ENCODE data around the gene SKAP1.
"Not testable (repeated sequence)": the region's sequence is repeated elsewhere in the genome, so short reads cannot be mapped to it uniquely, and the experiment has no call there.

SKAP1 gene

DNA sequence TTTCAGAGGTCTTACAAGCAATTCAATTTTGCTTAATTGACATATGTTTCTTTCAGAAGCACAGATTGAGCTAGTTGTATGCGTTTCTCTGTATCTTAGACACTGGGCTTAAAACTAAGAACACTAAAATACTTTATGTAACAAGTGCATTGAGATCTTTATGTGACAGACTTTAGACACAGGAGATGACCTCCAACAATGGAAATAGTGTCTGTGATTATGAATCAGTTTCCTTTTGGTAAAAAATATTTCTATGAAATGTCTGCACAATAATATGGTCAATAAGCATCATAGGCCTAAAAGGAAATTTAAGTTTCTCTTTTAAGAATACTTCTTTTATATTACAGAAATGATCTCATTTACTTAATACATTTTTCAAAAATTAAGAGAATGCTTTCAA is 153.2 kb downstream of the SKAP1 start:
- DNase-seq = no peak

GRCh38 chr17:48270899-48271298 is 159.1 kb downstream of the SKAP1 start:
- DNase-seq = no peak

DNA sequence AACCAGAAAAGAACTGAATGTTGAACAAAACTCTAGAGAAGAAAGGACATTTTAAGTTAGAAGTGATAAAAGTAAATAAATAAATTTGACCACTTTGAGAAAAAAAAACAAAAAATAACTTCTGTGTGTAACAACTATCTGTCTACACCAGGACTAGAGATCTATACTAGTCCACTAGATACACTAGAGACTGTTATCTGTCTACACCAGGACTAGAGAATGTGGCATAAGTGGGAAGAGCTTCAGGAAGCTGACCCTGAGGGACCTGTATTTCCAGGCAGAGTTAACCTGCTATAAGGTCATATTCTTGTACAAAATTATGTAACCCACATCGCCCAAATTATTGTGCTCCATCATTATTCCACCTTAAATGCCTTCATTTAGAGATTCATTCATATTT is 160.8 kb downstream of the SKAP1 start:
- DNase-seq = no peak

GRCh38 chr17:48263731-48264035 is 166.3 kb downstream of the SKAP1 start:
- no peak for DNase-seq

GRCh38 chr17:48262982-48263730 is 166.9 kb downstream of the SKAP1 start:
- no peak for DNase-seq

DNA sequence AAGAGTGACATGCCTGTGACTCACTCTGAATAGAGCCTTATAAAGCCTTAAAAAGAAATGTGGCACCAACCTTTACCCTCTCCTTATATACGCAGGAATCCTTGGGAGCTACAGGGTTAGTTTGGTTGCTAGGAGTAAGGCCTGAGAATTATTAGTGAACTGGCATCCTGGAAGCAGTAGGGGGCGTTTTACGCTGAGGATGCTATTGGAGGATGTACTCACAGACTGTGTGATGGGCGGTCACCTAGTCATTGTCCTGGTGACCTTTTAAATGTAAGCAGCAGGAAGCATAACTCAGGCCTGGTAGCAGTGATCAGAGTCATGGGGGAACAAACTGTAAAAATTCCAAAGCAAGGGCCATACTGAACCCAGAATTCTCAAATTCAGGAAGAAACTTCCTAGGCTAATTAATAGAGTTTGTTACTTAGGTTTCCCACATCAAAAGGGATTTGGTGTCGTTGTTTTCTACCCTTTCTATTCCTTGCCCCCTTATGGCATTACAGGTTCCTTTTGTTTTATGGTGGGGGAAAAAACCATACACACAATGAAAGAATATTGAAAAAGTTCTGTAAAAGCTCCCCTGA is 168.6 kb downstream of the SKAP1 start:
- DNase-seq = no peak

DNA sequence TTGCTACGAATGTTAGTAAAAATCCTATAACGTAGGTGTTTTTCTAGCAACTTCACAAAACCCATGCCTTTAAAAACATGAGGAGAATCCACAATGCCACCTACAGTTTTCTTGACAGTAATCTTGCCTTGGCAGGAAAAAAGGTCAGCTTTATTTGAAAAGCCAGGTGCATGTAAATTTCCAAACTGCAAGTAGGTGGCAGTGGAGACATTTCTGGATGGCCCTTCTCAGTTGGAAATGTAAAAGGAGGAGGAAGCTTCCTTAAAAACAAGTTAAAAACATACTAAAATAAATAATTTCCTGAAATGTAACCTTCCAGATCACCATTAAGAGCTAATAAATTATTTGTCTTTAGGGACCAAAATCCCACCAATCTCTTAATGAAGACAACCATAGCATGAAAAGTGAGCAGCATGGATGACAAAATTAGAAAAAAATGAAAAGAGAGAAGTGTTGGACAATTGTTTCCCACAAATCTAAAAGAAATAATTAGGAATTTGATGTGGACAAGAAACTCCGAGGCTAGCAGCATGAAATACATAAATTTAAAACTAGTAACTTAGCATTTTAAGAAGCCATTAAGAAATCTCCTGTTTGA is 170.2 kb downstream of the SKAP1 start:
- DNase-seq = no peak

GRCh38 chr17:48258331-48258730 is 171.7 kb downstream of the SKAP1 start:
- DNase-seq = no peak

- DNase-seq = no peak
These were observed 174.3 kb downstream of the SKAP1 start for GRCh38 chr17:48255759-48256158.

- no peak for DNase-seq
These were observed 175.1 kb downstream of the SKAP1 start for GRCh38 chr17:48254896-48255295.

- DNase-seq = no peak
These were observed 176.0 kb downstream of the SKAP1 start for GRCh38 chr17:48253975-48254374.

- DNase-seq = no peak
These were observed 178.1 kb downstream of the SKAP1 start for GRCh38 chr17:48251950-48252349.

- no peak for DNase-seq
These were observed 179.1 kb downstream of the SKAP1 start for GRCh38 chr17:48250949-48251348.

- DNase-seq = not testable (repeated sequence)
These were observed 180.0 kb downstream of the SKAP1 start for GRCh38 chr17:48250059-48250458.

DNA sequence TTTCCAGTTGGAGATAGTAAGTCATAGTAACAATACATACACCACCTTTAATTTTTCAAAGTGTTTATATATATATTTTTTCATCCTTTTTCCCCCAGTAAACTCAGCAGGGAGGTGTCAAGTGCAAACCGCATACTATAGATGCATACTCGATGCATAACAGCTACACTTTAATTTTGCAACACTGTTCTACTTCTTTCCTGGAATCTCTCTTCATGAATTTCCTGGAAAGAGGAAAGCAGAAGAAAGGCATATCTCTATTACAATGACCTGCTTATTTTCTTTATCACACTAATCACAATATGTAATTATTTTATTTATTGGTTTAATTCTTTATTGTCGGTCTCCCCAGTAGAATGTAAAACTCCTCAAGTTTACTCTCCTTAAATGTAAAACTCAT is 182.4 kb downstream of the SKAP1 start:
- no peak for DNase-seq

DNA sequence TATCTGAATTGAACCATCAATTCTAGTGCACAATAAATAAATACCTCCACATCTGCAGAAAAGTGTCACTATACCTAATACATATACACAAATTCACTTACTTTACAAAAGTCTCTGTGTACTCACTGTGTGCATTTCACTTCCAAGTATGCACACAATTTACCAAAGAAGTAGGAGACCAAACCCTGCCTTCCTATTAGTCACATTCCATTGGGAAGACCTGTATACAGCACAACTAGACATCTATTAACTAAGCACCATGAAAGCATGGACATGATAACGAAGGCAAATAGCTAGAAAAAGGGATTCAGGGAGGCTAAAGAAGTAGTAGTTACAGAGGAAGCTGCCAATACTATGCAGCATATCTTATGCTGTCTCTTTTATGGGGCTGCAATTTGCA is 183.0 kb downstream of the SKAP1 start:
- no peak for DNase-seq

- DNase-seq = no peak
These were observed 183.4 kb downstream of the SKAP1 start for GRCh38 chr17:48246612-48247011.

- not testable (repeated sequence) for DNase-seq
These were observed 184.5 kb downstream of the SKAP1 start for GRCh38 chr17:48245465-48246033.

DNA sequence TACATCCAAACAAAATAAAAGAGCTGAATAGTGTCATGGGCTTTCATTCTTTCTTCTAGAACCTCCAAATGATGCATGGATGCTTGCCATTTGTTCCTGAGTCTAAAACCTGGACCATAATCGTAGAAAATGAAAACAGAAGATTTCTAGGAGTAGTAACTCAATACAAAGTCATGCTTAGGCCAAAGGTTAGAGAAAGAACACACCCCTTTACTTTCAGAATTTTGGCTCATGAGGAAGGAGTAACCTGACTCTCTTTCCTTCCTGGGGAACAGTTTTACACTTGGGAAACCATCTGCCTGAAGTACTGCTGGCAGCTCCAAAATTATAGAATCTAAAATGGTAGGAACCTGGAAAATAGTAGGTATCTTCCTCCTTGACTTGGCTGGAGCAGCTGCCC is 185.2 kb downstream of the SKAP1 start:
- no peak for DNase-seq

DNA sequence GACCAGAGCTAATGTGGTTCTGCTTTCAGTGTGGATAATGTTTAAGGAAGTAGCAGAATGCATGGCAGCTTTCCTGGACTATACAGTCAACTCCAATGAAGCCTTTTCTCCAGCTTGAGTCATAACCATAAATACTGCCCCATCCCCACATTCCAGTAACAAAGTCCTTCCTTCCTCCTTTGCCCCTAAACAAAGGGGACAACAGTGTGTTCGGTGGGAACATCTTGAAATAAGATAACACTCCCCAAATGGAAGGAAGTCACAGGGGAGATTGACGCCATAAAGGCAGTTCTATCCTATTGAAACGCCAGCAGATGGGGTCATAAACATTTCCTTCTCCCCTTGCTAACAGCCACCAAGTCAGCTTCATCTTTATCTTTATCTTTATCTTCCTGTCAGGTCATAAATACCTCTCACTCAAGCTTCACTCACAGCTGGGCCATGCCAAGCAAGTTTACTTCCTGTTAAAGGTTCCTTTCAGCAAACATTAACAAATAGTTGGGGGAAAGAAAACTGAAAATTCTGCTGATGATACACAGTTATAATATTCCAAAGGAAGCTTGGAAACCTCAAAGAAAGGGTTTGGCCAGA is 185.8 kb downstream of the SKAP1 start:
- no peak for DNase-seq

- DNase-seq = no peak
These were observed 188.1 kb downstream of the SKAP1 start for GRCh38 chr17:48241770-48242497.

GRCh38 chr17:48241131-48241591 is 188.9 kb downstream of the SKAP1 start:
- peak; percentile 60 for DNase-seq

DNA sequence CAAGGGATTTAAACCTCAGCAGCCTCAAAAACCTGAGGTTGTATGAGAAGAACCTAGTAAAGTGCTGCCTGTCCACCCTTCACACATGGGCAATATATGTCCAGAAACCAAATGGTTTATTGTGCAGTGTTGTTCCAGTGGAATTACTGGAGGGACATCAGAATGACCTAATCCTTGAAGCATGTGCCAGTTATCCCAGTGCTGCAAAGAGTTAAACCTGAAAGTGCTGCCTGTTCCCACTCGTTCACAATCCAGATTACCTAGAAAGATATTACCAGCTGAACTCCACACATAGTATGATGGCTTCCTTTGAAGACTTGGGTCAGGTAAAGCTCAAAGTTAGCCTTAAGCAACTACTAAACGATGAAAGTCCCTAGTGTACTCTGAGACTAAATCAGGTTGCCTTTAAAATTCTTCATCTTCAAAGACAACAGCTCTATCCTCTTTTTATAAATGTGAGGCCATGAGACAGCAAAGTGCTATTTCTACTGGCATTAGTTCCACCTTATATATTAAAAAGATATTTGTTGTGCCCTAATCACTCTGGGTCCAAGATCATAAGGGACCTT is 189.4 kb downstream of the SKAP1 start:
- no peak for DNase-seq

Measured in activated CD8-positive, alpha-beta memory T cell treated with anti-CD3 and anti-CD28 coated beads for 24 hours (primary cell).